ENCODE data around the gene MLPH.

DNA sequence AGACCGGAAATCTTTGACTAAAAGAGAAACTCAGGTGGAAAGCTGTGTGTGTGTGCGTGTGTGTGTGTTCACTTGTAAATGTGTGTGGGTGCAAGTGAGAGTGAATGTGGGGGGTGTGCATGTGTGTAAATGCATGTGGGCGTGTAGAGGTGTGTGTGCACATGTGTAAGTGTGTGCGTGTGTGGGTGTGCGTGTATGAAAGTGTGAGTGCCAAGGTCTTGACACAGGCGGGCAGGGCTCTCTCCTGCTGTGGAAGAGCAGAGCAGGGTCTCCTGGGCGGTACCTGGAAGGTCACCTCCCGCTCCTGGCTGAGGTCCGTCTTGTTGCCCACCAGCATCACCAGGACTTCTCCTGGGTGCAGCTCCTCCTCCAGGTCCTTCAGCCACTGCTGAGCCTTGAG, 89.9 kb downstream of the MLPH start:
- TF ChIP-seq POLR2A (IDR thresholded peaks at IDR 0.05; ENCODE audit: low read depth, low read length) (no peak), POLR2AphosphoS5 (IDR thresholded peaks at IDR 0.05; ENCODE audit: low read depth, low read length) (no peak), TAF1 (IDR thresholded peaks at IDR 0.05; ENCODE audit: low read depth, low read length) (no peak), SPI1 (IDR thresholded peaks at IDR 0.05; ENCODE audit: low read depth, low read length) (no peak)
